Ovary (tissue), 3 donors: ENCODE measurements around the gene PI4K2B.

Experiments used
- EP300 ChIP-seq: sonication (generic); formaldehyde crosslinking; IDR thresholded peaks from one replicate; pipeline ENCODE4 v1.6.1; 2017; ENCODE audit warnings: antibody characterized with exemption
- TF ChIP-seq, protein P1 (sequence below), 3 donors: fragments of 450-650 bp in 2 of 3; fragments of 200-600 bp in 1 of 3; IDR thresholded peaks; one replicate each; pipeline versions ENCODE4 v1.5.1 to v1.8.0; 2016 to 2022; ENCODE audit warnings: antibody characterized with exemption in 3 of 3, mild to moderate bottlenecking in 1 of 3
- donor health status: DM: no; HTN: no; CAD: no.

GRCh38 chr4:25308306-25308705 lies 74.5 kb downstream of the PI4K2B start:
- no peak for TF ChIP-seq EP300
- TF ChIP-seq, protein P1, sequence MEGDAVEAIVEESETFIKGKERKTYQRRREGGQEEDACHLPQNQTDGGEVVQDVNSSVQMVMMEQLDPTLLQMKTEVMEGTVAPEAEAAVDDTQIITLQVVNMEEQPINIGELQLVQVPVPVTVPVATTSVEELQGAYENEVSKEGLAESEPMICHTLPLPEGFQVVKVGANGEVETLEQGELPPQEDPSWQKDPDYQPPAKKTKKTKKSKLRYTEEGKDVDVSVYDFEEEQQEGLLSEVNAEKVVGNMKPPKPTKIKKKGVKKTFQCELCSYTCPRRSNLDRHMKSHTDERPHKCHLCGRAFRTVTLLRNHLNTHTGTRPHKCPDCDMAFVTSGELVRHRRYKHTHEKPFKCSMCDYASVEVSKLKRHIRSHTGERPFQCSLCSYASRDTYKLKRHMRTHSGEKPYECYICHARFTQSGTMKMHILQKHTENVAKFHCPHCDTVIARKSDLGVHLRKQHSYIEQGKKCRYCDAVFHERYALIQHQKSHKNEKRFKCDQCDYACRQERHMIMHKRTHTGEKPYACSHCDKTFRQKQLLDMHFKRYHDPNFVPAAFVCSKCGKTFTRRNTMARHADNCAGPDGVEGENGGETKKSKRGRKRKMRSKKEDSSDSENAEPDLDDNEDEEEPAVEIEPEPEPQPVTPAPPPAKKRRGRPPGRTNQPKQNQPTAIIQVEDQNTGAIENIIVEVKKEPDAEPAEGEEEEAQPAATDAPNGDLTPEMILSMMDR (IDR thresholded peaks at IDR 0.05) = no peak
